PFSK-1 (cell line): ENCODE measurements around the gene GASK1A.

Source experiments
- POLR2AphosphoS5 ChIP-seq: IDR thresholded peaks from 2 replicates; pipeline ENCODE4 v1.6.1; 2012; ENCODE audit warnings: low read depth, mild to moderate bottlenecking, control low read depth, low read length, moderate library complexity
- SIN3A ChIP-seq: IDR thresholded peaks from 2 replicates; pipeline ENCODE4 v1.6.1; 2012; ENCODE audit warnings: mild to moderate bottlenecking, low read length, moderate library complexity, borderline replicate concordance; ENCODE audit not compliant: insufficient read depth
- TF ChIP-seq, protein P1 (sequence below), 2 experiments: IDR thresholded peaks; 2 replicates each; pipeline versions ENCODE4 v1.6.1 to v1.8.0; 2011 to 2012; ENCODE audit warnings: low read depth in 2 of 2, low read length in 2 of 2, control low read depth in 1 of 2, inconsistent platforms in 1 of 2, mild to moderate bottlenecking in 1 of 2, moderate library complexity in 1 of 2; ENCODE audit not compliant: insufficient read depth in 1 of 2

DNA sequence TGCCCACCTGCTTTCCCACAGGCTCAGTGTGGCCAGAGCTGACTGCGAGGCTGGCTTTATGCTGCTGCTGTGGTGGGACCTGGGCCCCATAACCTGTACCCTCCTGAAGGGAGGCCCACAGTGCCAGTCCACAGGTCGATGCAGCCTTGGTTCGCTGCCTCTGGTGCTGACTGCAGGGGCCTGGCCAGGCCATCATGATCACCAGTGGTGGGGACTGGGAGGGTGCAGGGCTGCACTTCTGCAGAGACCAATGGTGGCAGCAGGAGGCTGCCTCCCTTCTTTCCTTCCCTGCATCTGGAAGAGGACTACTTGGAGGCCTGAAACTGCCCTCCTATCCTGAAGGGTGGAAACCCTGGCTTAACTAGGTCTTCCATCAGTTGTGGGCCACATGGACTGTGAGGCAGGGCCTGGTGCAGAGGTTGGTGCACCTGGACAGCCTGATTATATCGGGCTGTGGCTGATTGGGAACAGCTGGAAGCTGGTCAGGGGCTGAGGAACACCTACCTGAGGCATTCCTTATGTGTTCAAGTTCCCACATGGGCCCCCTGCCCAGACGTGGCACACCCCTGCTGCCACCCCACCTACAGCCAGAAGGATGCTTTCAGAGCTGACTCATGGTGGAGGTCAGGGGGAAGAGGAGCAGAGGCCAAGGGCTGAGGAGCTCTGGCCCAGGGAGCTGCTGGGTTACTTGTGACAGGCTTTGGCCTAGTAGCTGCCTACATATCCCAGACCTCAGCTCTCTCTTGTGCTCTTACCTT, 97.0 kb downstream of the GASK1A start:
- TF ChIP-seq POLR2AphosphoS5 = no peak
- TF ChIP-seq SIN3A = no peak
- TF ChIP-seq, protein P1, sequence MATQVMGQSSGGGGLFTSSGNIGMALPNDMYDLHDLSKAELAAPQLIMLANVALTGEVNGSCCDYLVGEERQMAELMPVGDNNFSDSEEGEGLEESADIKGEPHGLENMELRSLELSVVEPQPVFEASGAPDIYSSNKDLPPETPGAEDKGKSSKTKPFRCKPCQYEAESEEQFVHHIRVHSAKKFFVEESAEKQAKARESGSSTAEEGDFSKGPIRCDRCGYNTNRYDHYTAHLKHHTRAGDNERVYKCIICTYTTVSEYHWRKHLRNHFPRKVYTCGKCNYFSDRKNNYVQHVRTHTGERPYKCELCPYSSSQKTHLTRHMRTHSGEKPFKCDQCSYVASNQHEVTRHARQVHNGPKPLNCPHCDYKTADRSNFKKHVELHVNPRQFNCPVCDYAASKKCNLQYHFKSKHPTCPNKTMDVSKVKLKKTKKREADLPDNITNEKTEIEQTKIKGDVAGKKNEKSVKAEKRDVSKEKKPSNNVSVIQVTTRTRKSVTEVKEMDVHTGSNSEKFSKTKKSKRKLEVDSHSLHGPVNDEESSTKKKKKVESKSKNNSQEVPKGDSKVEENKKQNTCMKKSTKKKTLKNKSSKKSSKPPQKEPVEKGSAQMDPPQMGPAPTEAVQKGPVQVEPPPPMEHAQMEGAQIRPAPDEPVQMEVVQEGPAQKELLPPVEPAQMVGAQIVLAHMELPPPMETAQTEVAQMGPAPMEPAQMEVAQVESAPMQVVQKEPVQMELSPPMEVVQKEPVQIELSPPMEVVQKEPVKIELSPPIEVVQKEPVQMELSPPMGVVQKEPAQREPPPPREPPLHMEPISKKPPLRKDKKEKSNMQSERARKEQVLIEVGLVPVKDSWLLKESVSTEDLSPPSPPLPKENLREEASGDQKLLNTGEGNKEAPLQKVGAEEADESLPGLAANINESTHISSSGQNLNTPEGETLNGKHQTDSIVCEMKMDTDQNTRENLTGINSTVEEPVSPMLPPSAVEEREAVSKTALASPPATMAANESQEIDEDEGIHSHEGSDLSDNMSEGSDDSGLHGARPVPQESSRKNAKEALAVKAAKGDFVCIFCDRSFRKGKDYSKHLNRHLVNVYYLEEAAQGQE (IDR thresholded peaks at IDR 0.05; ENCODE audit: insufficient read depth in 1 of 2, low read depth in 2 of 2, low read length in 2 of 2) = no peak
